Urinary bladder (tissue), 4 donors: ENCODE data around the gene TLR6. TPM values are rescaled to one million over a fixed set of nuclear protein-coding genes. Genes with fewer than 3 reads are reported as not detected.

Experiments used
- DNase-seq: peaks from one replicate; pipeline ENCODE4 v3.0.0-alpha.2; 2015; ENCODE audit errors: extremely low spot score
- H3K27ac ChIP-seq: one replicate; pipeline ENCODE4 v1.5.1; 2013; ENCODE audit warnings: low read depth, mild to moderate bottlenecking, moderate library complexity
- H3K36me3 ChIP-seq: one replicate; pipeline ENCODE4 v1.6.1; 2013; ENCODE audit warnings: mild to moderate bottlenecking, moderate library complexity; ENCODE audit not compliant: insufficient read depth
- H3K4me1 ChIP-seq: one replicate; pipeline ENCODE4 v1.6.1; 2013; ENCODE audit warnings: mild to moderate bottlenecking, moderate library complexity; ENCODE audit not compliant: insufficient read depth
- H3K4me3 ChIP-seq: one replicate; pipeline ENCODE4 v1.5.1; 2013; ENCODE audit warnings: low read depth, low read length
- WGBS: extraction: QIAGEN DNeasy Blood & Tissue Kit; methylation state at CpG from one replicate; pipeline ENCODE4 v1.1.7; 2013; 5-methylcytosine and 5-hydroxymethylcytosine counted together
- polyA plus RNA-seq: library from polyadenylated mRNA; stranded (reverse); fragments of 200-250 nt; gene quantifications from one replicate; pipeline ENCODE4 v1.2.3, GENCODE V29; 2013
- total RNA-seq: library from RNA; depleted of rRNA; stranded (reverse); fragments of >200 nt; gene quantifications from one replicate; pipeline ENCODE4 v1.2.3, GENCODE V29; 2014
- donor health status: healthy with polysubstance abuse.
- donor health status: healthy.

TLR6 gene
- total and polyA plus RNA-seq, 2 donors: 0.58 to 8.8 TPM

DNA sequence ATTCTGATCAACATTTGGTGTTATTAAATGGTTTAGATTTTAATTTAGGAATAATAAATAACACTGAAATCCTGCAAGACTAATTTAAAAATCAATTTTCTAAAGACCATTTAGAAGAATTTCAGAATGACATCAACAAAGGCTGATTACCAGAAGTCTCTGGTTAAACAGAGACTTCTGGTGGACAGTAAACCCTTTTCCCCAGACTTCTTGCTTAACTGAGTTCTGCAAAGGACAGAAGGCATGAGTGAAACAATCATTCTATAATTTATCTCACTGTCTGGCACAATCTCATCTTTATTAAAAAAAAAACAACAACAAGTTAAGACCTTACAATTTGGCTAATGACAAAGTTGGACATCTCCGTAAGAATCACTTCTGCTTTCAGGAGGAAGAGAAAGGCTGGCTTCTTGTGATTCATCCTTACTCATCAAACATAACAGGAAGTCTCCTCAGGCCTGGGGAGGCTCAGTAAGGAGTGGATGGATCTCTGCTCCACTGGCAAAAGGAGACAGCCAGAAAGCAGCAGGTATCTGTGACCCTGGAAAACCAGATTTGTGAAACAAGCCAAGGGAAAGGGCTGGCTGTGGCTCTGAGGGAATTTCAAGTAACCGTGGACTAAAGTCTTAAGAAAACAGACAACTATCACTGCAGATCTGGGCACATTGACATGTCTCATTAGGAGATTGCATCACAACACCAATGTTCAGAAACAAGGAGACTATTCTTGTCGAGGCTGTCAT lies 908 bp upstream of the TLR6 start:
- WGBS: 45% methylated on average over 3 of the region's 3 CpGs

DNA sequence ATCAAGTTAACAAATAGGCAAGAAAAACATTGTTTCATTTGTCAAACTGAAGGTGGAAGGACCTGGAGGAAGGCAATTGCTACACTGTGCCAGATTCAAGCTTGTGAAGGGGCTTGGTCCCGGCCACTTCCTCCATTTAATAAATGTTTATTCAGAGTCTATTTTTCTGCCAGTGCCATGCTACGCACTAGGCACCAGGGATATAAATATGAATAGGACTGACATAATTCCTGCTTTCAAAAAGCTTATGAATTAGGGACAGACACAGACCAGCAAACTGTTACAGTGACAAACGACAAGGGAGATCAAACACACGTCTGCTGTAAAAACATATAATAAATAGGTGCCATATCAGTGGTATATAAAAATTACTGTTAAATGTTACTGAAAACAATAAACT lies 571 bp downstream of the TLR6 start:
- no peak overlapping the region for H3K27ac ChIP-seq
- H3K4me3 ChIP-seq: no peak overlapping the region
- no peaks in the 10 kb centered on the region for H3K4me1 ChIP-seq
- no peak for DNase-seq
- 54% methylated on average over 4 of the region's 4 CpGs for WGBS
- H3K36me3 ChIP-seq: no peaks in the 10 kb centered on the region

More for the DNA sequence above, 908 bp upstream of the TLR6 start:
- Histone ChIP-seq H3K4me1 (no peaks in the 10 kb centered on the region), H3K4me3 (no peak overlapping the region), H3K27ac (no peak overlapping the region), H3K36me3 (no peaks in the 10 kb centered on the region)
- no peak for DNase-seq

DNA sequence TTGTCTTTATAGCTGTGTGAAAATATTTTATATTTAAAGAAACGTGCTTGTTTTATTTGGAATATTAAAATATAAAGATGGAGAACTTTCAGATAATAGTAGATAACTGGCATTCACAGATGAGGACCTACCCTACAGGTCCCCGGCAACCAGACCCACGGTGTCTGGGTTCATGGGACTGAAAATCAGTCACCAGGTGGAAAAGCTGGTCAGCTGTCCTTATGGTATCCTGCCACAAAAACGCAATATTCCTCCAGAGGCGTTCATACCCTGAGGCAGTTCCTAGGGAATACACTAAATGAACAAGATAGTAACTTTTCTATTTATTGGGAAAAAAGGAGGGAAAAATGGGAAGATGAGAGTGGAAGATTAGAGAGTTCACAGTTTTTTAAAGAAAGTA lies 1.2 kb downstream of the TLR6 start:
- no peak overlapping the region for H3K4me3 ChIP-seq
- no peaks in the 10 kb centered on the region for H3K36me3 ChIP-seq
- H3K4me1 ChIP-seq: no peaks in the 10 kb centered on the region
- DNase-seq: no peak
- WGBS: 88% methylated on average over 5 of the region's 5 CpGs
- H3K27ac ChIP-seq: no peak overlapping the region

DNA sequence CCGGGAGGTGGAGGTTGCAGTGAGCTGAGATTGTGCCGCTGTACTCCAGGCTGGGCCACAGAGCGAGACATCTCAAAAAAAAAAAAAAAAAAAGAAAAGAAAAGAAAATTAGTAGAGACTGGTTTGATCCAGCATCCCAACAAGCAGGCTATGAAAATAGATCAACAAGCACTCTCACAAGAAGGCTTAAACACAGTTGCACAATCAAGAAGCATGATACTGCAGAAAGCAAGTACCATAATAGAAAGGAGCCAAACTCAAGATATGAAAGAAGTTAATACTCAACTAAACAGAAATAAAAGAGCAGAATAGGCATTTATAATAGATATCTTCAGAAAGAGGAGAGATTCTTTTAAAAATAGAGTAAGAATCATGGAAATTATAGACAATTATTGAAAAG lies 10.6 kb downstream of the TLR6 start:
- DNase-seq: no peak
- Histone ChIP-seq H3K4me3 (no peak overlapping the region), H3K4me1 (no peaks in the 10 kb centered on the region), H3K36me3 (no peaks in the 10 kb centered on the region), H3K27ac (no peak overlapping the region)
- 83% methylated on average over 3 of the region's 3 CpGs for WGBS

DNA sequence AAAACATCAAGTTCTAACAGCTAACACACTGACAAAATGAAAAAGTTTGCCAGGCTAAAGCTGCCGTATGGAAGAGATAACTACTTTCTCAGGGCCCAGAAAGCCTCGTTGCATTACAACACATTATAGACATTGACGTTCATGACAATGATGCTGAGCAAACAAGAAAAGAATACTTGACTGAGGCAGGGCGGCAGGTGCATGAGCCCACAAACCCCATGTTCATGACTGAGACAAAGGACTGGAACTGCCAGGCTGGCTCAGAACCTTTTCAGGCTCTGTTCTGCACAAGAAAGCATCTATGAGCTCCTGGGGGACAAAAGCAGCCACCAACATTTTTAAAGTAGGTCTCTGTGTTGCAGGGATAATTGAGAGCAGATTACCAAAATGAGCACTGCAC lies 13.6 kb downstream of the TLR6 start:
- H3K4me3 ChIP-seq: no peak overlapping the region
- WGBS: 81% methylated on average over 4 of the region's 4 CpGs
- no peak overlapping the region for H3K27ac ChIP-seq
- DNase-seq: no peak
- H3K4me1 ChIP-seq: no peaks in the 10 kb centered on the region
- H3K36me3 ChIP-seq: no peaks in the 10 kb centered on the region

DNA sequence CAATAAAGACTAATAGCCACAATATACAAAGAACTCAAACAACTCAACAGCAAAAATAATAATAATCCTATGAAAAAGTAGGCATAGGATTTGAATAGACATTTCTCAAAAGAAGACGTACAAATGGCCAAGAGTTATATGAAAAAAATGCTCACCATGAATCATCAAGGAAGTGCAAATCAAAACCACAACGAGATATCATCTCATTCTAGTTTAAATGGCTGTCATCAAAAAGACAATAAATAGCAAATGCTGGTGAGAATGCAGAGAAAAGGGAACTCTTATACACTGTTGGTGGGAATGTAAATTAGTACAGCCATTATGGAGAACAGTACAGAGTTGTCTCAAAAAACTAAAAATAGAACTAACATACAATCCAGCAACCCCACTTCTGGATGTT lies 18.8 kb downstream of the TLR6 start:
- Histone ChIP-seq H3K27ac (no peak overlapping the region), H3K4me1 (no peaks in the 10 kb centered on the region), H3K4me3 (no peak overlapping the region), H3K36me3 (no peaks in the 10 kb centered on the region)
- 63% methylated on average over 2 of the region's 2 CpGs for WGBS
- no peak for DNase-seq

DNA sequence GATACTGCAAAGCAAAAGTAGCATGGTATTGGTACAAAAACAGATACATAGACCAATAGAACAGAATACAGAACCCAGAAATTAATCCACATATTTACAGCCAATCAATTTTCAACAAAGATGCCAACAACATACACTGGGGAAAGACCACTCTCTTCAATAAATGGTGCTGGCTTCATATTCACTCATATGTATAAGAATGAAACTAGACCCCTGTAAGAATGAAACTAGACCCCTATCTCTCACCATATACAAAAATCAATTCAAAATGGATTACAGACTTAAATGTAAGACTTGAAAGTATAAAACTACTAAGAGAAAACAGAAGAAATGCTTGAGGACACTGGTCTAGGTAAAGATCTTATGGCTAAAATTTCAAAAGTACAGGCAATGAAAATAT lies 19.3 kb downstream of the TLR6 start:
- no peak for DNase-seq
- Histone ChIP-seq H3K36me3 (no peaks in the 10 kb centered on the region), H3K27ac (no peak overlapping the region), H3K4me1 (no peaks in the 10 kb centered on the region), H3K4me3 (no peak overlapping the region)

DNA sequence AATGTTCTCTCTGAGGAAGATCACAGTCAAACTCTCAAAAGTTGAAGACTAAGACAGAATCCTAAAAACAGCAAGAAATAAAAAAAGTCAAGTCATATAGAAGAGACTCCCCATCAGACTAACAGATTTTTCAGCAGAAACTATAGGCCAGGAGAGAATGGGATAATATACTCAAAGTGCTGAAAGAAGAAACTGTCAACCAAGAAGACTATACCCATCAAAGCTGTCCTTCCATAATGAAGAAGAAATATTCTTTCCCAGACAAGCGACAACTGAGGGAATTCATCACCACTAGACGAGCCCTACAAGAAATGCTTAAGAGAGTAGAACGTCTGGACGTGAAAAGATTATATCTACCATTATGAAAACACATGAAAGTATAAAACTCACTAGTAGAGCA lies 22.0 kb downstream of the TLR6 start:
- Histone ChIP-seq H3K36me3 (no peaks in the 10 kb centered on the region), H3K27ac (no peak overlapping the region), H3K4me3 (no peak overlapping the region), H3K4me1 (no peaks in the 10 kb centered on the region)
- DNase-seq: no peak
- 92% methylated on average over 4 of the region's 4 CpGs for WGBS

DNA sequence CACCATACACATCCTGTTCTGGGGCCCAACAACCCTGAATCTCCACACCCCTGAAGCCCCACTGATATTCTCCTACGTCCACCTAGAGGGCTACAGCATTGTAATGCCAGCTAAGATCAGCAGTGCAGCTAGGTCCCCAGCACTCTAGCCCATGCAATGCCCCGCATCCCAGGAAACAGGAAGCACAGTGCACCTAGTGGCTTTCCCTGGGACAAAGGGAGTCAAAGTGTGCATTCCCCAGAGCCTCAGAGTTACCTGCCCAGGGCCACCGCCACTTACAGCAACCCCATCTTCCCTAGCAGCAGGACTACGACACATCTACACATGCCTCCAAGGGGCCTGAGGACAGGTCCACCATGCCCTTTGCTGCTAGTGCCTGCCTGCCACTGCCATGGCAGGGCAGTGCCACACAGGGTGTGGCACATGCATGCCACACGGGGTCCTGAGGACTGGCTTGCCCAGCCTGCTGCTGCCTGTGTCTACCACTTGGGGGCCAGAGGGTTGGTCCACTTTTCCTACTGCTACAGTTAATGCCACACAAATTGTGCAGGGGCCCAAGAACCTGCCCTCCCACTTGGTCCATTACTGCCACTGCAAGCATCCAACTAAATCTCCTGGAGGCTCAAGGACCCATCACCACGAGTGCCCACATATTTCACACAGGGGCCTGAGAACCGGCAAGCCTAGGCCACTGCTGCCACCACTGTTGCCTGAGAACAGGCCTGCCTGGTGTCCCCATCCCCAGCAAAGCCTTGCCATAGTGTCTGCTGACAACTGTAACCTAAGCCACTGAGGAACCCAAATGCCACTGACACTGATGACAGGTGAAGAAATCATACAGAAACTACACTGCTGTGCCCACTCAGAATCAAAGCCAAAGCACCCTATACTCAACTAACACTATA lies 23.7 kb downstream of the TLR6 start:
- WGBS: 92% methylated on average over 7 of the region's 7 CpGs
- DNase-seq: no peak
- H3K4me1 ChIP-seq: no peaks in the 10 kb centered on the region
- H3K36me3 ChIP-seq: no peaks in the 10 kb centered on the region
- no peak overlapping the region for H3K27ac ChIP-seq
- H3K4me3 ChIP-seq: no peak overlapping the region

DNA sequence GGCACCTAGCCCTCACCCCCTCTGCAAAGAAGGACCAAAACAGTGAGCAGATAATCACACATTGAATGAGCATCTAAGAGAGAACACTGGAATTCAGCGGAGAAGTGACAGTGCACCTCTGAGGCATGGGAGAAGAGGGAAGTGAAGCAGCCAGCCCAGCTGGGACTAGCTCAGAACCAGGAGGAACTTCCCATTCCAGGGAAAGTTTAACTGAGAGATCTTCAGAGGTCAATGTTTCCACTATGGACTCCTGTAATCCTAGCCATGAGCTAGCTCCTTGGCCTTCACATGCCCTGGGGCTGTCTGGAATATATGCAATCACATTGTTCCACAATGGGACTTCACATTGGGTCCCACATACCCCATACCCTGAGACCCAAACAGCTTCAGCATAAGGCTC lies 24.4 kb downstream of the TLR6 start:
- no peak overlapping the region for H3K4me3 ChIP-seq
- H3K4me1 ChIP-seq: no peaks in the 10 kb centered on the region
- WGBS: 95% methylated on average over 1 of the region's 1 CpG
- no peak for DNase-seq
- no peaks in the 10 kb centered on the region for H3K36me3 ChIP-seq
- no peak overlapping the region for H3K27ac ChIP-seq

DNA sequence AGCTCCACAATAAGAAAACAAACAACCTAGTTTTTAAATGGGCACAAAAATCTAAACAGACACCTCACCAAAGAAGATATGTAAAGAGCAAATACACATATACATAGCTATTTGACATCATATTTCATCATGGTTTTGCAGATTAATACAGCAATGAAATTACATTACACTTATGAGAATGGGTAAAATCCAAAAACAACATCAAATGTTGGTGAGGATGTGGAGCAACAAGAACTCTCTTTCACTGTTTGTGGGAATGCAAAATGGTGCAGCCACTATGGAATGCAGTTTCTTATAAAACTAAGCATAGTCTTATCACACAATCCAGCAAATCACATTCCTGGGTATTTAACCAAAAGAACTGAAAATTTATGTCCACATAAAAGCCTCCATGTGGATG lies 25.0 kb downstream of the TLR6 start:
- no peaks in the 10 kb centered on the region for H3K4me1 ChIP-seq
- DNase-seq: no peak
- H3K27ac ChIP-seq: no peak overlapping the region
- no peaks in the 10 kb centered on the region for H3K36me3 ChIP-seq
- no peak overlapping the region for H3K4me3 ChIP-seq

DNA sequence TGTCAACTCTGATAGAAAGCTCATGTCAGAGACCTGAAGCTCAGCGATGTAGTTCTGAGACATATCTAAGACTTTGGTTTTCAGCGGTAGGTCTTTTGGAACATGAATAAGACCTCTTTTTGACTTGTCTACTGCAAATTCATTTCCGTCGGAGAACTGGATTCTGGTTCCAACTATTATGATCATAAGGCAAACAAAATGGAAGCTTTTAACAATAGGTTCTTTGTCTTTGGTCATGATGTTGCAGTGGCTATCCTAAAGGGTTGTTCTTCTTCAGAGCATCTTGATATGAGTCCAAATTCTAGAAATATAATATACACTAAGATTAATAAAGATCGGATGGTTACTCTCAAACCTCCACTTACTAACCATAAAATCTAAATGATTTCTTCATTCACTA lies 27.4 kb downstream of the TLR6 start:
- H3K4me1 ChIP-seq: no peaks in the 10 kb centered on the region
- no peak for DNase-seq
- no peak overlapping the region for H3K27ac ChIP-seq
- H3K36me3 ChIP-seq: no peaks in the 10 kb centered on the region
- H3K4me3 ChIP-seq: no peak overlapping the region
- WGBS: 90% methylated on average over 5 of the region's 5 CpGs

DNA sequence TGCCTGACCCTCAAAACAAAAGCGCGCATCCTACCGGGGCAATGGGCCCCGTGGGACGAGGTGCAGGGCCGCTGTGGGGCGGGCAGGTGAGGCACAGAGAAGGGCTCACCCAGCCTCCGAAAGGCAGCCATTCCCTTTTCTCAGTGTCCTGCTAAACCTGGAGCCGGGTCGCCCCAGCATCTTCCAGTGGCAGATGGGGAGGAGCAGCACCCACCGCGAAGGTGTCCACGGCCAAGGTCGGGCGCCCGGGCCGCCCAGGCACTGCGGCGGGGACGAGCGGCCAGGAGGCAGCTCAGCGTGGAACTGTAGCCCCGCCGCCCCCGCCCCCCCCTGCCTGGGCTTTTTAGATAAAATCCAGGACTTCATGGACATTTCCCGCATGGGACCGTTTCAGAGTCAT lies 32.9 kb downstream of the TLR6 start:
- Histone ChIP-seq H3K36me3 (no peaks in the 10 kb centered on the region), H3K27ac (no peak overlapping the region), H3K4me3 (no peak overlapping the region), H3K4me1 (no peaks in the 10 kb centered on the region)
- 96% methylated on average over 27 of the region's 27 CpGs for WGBS
- DNase-seq: no peak

DNA sequence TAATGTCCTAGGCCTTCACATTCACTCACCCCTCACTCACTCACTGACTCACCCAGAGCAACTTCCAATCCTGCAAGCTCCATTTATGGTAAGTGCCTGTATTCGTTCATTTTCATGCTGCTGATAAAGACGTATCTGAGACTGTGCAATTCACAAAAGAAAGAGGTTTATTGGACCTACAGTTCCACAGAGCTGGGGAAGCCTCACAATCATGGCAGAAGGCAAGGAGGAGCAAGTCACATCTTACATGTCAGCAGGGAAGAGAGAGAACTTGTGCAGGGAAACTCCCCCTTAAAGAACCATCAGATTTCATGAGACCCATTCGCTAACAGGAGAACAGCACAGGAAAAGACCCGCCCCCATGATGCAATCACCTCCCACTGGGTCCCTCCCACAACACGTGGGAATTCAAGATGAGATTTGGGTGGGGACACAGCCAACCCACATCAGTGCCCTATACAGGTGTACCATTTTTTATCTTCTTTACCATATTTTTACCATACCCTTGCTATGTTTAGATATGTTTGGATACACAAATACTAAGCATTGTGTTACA lies 33.8 kb downstream of the TLR6 start:
- H3K27ac ChIP-seq: no peak overlapping the region
- WGBS: 85% methylated on average over 5 of the region's 5 CpGs
- H3K36me3 ChIP-seq: no peaks in the 10 kb centered on the region
- no peak for DNase-seq
- no peak overlapping the region for H3K4me3 ChIP-seq
- no peaks in the 10 kb centered on the region for H3K4me1 ChIP-seq
